Nephron (organoid): ENCODE data around the gene FLT3.

Experiments
- H3K27ac Mint-ChIP-seq, 3 experiments: 2 replicates each; pipeline ENCODE4 v1.8.0; 2020; ENCODE audit warnings: mixed read lengths in 3 of 3, mild to moderate bottlenecking in 2 of 3, moderate library complexity in 1 of 3
- H3K27me3 Mint-ChIP-seq: 2 replicates; pipeline ENCODE4 v1.8.0; 2021; ENCODE audit warnings: low read depth, mild to moderate bottlenecking, moderate library complexity, mixed read lengths
- H3K36me3 Mint-ChIP-seq: 2 replicates; pipeline ENCODE4 v1.8.0; 2020; ENCODE audit warnings: low read depth, mixed read lengths
- H3K4me1 Mint-ChIP-seq: 2 replicates; pipeline ENCODE4 v1.8.0; 2020; ENCODE audit warnings: mixed read lengths
- H3K4me3 Mint-ChIP-seq, 3 experiments: 2 replicates each; pipeline ENCODE4 v1.8.0; 2020; ENCODE audit warnings: mild to moderate bottlenecking in 3 of 3, mixed read lengths in 3 of 3, moderate library complexity in 2 of 3
- H3K9me3 Mint-ChIP-seq: 2 replicates; pipeline ENCODE4 v1.8.0; 2020; ENCODE audit warnings: mixed read lengths
- TF ChIP-seq, protein P1 (sequence below), 3 experiments: fragments of 200-600 bp; sonication (generic); IDR thresholded peaks; one replicate each; pipeline ENCODE4 v1.5.0; 2021; ENCODE audit warnings: antibody characterized with exemption in 3 of 3; ENCODE audit not compliant: unreplicated experiment in 3 of 3

FLT3 gene

GRCh38 chr13:27980280-27980998 lies 119.9 kb downstream of the FLT3 start:
- H3K4me1 Mint-ChIP-seq, result peaks cover 9% of the 10 kb centered on the region
- H3K36me3 Mint-ChIP-seq, result no peaks in the 10 kb centered on the region
- peaks cover 89% of the 10 kb centered on the region for H3K27me3 Mint-ChIP-seq
- H3K27ac Mint-ChIP-seq, result no peak overlapping the region
- no peaks in the 10 kb centered on the region for H3K9me3 Mint-ChIP-seq
- H3K4me3 Mint-ChIP-seq, result peak overlapping the region in 2 of 3 experiments; percentile 27 to 54
- TF ChIP-seq, protein P1, sequence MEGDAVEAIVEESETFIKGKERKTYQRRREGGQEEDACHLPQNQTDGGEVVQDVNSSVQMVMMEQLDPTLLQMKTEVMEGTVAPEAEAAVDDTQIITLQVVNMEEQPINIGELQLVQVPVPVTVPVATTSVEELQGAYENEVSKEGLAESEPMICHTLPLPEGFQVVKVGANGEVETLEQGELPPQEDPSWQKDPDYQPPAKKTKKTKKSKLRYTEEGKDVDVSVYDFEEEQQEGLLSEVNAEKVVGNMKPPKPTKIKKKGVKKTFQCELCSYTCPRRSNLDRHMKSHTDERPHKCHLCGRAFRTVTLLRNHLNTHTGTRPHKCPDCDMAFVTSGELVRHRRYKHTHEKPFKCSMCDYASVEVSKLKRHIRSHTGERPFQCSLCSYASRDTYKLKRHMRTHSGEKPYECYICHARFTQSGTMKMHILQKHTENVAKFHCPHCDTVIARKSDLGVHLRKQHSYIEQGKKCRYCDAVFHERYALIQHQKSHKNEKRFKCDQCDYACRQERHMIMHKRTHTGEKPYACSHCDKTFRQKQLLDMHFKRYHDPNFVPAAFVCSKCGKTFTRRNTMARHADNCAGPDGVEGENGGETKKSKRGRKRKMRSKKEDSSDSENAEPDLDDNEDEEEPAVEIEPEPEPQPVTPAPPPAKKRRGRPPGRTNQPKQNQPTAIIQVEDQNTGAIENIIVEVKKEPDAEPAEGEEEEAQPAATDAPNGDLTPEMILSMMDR (IDR thresholded peaks at IDR 0.05; ENCODE audit: unreplicated experiment in 3 of 3), result no peak

DNA sequence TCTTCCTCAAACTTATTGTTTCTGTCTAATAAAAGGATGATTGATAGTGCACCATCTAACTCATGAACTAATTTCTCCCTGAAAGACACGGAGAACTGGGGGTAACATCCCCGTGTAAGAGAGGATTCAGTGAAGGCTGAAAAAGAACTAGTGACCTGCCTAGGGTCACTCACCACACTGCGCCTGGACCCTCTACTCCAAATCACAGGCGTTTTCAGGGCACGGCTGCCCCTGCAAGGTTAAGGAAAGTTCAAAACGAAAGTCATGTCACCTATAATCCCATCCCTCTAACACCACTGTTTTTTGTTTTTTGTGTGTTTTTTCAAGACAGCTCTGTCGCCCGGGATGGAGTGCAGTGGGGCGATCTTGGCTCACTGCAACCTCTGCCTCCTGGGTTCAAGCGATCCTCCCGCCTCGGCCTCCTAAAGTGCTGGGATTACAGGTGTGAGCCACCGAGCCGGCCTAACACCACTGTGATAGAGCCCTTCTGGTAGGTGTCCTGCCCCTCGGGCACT lies 120.6 kb downstream of the FLT3 start:
- H3K4me1 Mint-ChIP-seq, result peaks cover 9% of the 10 kb centered on the region
- H3K4me3 Mint-ChIP-seq, result peak overlapping the region in 1 of 3 experiments; percentile 54
- H3K27ac Mint-ChIP-seq, result no peak overlapping the region
- H3K27me3 Mint-ChIP-seq, result peaks cover 96% of the 10 kb centered on the region
- H3K36me3 Mint-ChIP-seq, result no peaks in the 10 kb centered on the region
- no peaks in the 10 kb centered on the region for H3K9me3 Mint-ChIP-seq
- TF ChIP-seq, protein P1 (IDR thresholded peaks at IDR 0.05; ENCODE audit: unreplicated experiment in 3 of 3), result no peak

DNA sequence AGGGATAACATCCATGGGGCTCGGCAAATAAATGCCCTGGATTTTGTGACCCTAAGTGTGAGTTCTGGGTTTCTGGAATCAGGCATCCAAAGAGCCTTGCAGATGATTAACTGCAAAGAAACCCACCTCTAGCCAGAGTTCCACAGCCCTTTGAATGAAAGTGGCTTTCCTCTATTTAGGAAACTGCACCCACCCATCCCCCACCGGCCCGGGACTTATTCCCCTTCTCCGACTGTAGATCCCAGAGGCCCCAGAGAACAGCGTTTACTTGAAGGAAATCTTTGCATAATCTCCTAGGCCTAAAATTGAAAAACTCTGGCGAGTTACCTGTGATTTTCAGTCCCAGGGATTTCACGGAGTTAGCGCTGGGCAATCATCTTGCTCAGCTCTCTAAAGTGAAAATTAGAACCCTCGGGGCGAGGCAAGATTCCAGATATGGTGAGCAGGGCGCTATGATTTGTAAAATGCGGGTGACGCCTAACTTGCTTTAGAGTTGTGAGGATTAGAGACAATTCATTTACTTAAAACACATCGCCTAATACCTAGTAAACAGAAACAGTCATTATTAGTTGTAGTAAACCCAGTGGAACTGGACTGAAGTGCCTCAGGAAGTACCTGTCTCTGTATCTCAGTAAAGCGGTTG lies 121.3 kb downstream of the FLT3 start:
- Mint-ChIP-seq H3K4me1 (peaks cover 9% of the 10 kb centered on the region), H3K4me3 (peak overlapping the region in 2 of 3 experiments; percentile 42 to 77), H3K27ac (no peak overlapping the region), H3K27me3 (peaks cover 97% of the 10 kb centered on the region), H3K36me3 (no peaks in the 10 kb centered on the region), H3K9me3 (no peaks in the 10 kb centered on the region)
- TF ChIP-seq, protein P1 (IDR thresholded peaks at IDR 0.05; ENCODE audit: unreplicated experiment in 3 of 3), result no peak

DNA sequence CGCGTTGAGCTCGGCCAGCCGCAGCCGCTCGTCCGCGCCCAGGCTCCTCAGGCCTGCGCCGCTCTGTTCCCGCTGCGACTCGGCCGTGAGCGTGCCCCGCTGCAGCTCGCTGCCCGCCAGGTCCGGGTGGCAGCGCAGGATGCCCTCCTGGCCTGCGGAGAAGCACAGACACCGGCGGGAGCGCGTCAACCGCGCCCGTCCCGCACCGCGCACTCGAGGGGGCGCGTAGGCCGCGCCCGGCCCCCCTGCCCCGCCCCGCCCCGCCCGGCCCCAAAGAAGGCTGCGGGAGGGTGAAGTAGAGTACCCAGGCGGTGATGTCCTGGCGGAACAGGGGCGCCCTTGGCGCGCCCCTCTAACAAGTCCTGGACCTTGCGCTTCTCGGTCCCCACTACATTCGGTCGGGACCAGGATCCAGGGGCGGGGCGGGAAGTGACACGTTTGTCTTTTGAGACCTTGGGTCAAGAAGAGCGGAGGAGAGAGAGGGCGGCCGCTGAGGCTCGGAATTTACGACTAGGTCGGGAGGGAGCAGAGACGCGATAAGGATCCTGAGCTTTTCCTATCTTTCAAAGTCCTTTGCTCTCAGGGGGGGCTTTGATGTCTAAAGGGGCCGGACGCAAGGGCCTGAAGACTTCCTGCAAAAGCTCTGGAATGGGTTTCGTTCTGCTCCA lies 121.9 kb downstream of the FLT3 start:
- H3K9me3 Mint-ChIP-seq, result peaks cover 4% of the 10 kb centered on the region
- peaks cover 97% of the 10 kb centered on the region for H3K27me3 Mint-ChIP-seq
- H3K27ac Mint-ChIP-seq, result no peak overlapping the region
- peaks cover 9% of the 10 kb centered on the region for H3K4me1 Mint-ChIP-seq
- no peaks in the 10 kb centered on the region for H3K36me3 Mint-ChIP-seq
- TF ChIP-seq, protein P1 (IDR thresholded peaks at IDR 0.05; ENCODE audit: unreplicated experiment in 3 of 3), result no peak
- H3K4me3 Mint-ChIP-seq, result peak overlapping the region in 2 of 3 experiments; percentile 13 to 77

DNA sequence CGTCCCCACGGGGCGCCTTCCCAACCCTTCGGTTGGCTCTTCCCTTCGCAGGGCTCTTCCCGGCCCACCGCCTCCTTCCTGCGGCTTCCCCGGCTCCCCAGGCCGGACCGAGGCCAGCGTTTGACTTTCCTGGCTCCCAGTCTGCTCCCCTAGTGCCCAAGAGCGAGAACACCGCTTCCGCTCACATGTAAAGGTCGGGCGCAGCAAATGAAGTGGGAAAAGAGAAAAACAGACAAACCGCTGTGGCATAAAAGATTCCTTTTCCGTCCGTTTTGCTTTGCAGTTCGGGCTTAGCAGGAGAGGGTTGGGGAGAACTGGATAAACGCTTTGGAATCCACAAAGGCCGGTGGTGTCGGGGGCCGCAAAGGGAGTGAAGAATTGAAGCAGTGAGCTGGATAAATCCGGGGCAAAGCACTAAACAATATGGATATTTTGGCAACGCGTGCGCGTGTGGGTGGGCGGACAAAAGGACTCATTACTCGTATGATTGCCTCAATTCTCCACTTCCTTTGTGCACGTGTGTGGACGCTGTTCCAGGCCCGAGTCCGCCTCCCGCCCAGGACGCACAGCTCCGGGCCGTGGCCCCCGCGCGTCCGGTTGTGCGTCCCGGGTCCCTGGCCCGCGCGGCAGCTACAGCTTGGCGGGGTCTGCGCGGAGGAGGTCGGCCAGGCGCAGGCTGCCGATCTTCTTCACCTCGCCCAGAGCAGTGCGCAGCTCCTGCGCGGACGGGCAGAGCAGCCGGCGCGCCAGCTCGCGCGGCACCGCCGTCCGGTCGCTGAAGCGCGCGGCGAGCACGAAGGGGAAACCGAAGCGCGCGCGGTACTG lies 122.7 kb downstream of the FLT3 start:
- H3K27ac Mint-ChIP-seq, result no peak overlapping the region
- peaks cover 9% of the 10 kb centered on the region for H3K4me1 Mint-ChIP-seq
- peaks cover 97% of the 10 kb centered on the region for H3K27me3 Mint-ChIP-seq
- no peaks in the 10 kb centered on the region for H3K36me3 Mint-ChIP-seq
- TF ChIP-seq, protein P1 (IDR thresholded peaks at IDR 0.05; ENCODE audit: unreplicated experiment in 3 of 3), result no peak
- H3K9me3 Mint-ChIP-seq, result peaks cover 5% of the 10 kb centered on the region
- H3K4me3 Mint-ChIP-seq, result peak overlapping the region; percentile 51 to 82 (median 74)
